Activated T-helper 1 cell treated with Interleukin-2 at 50 U/mL for 16 hours (primary cell): ENCODE measurements around the gene RGS11.
"Not testable (repeated sequence)": the region's sequence is repeated elsewhere in the genome, so short reads cannot be mapped to it uniquely, and the experiment has no call there.

Source experiments
- DNase-seq: peaks from one replicate; pipeline ENCODE4 v3.0.0-alpha.2; 2020; ENCODE audit warnings: low read depth

The RGS11 gene

GRCh38 chr16:263182-263774, 12.5 kb downstream of the RGS11 start:
- DNase-seq = no peak

- DNase-seq = no peak
These were observed 13.5 kb downstream of the RGS11 start for GRCh38 chr16:262121-262745.

GRCh38 chr16:261031-261691, 14.6 kb downstream of the RGS11 start:
- DNase-seq = no peak

- no peak for DNase-seq
These were observed 15.4 kb downstream of the RGS11 start for GRCh38 chr16:260326-260725.

GRCh38 chr16:259814-260253, 15.9 kb downstream of the RGS11 start:
- DNase-seq = no peak

- DNase-seq = no peak
These were observed 16.5 kb downstream of the RGS11 start for GRCh38 chr16:259226-259625.

- DNase-seq = not testable (repeated sequence)
These were observed 17.7 kb downstream of the RGS11 start for GRCh38 chr16:258091-258490.

- no peak for DNase-seq
These were observed 20.6 kb downstream of the RGS11 start for GRCh38 chr16:255183-255582.

- DNase-seq = no peak
These were observed 21.3 kb downstream of the RGS11 start for GRCh38 chr16:254461-254860.

GRCh38 chr16:253833-254232, 21.9 kb downstream of the RGS11 start:
- no peak for DNase-seq

- DNase-seq = no peak
These were observed 23.1 kb downstream of the RGS11 start for GRCh38 chr16:252366-253337.

- DNase-seq = no peak
These were observed 26.3 kb downstream of the RGS11 start for GRCh38 chr16:249431-249830.

- DNase-seq = no peak
These were observed 28.7 kb downstream of the RGS11 start for GRCh38 chr16:247027-247426.

- no peak for DNase-seq
These were observed 30.6 kb downstream of the RGS11 start for GRCh38 chr16:245105-245504.

GRCh38 chr16:243348-243747, 32.4 kb downstream of the RGS11 start:
- no peak for DNase-seq

- no peak for DNase-seq
These were observed 33.5 kb downstream of the RGS11 start for GRCh38 chr16:242281-242680.

GRCh38 chr16:240559-240958, 35.2 kb downstream of the RGS11 start:
- DNase-seq = no peak

GRCh38 chr16:239948-240277, 35.8 kb downstream of the RGS11 start:
- no peak for DNase-seq

GRCh38 chr16:234468-235305, 41.1 kb downstream of the RGS11 start, which contains the start of gene FAM234A:
FAM234A (plus strand) TSS chr16:234821; CDS start chr16:254414, 19,593 bp downstream.
- peak; percentile 93 for DNase-seq

- no peak for DNase-seq
These were observed 44.8 kb downstream of the RGS11 start for GRCh38 chr16:230949-231348.

GRCh38 chr16:230351-230750, 45.4 kb downstream of the RGS11 start:
- not testable (repeated sequence) for DNase-seq
